Suprapubic skin (tissue), 4 donors: ENCODE results near the gene MET. TPM values are rescaled to one million over a fixed set of nuclear protein-coding genes. Genes with fewer than 3 reads are reported as not detected.

ENCODE experiments used
- DNase-seq, 2 donors: peaks; one replicate each; pipeline ENCODE4 v3.0.0-alpha.2; 2019; ENCODE audit warnings: low spot score in 2 of 2
- H3K27ac ChIP-seq: fragments of 200-600 bp; sonication (generic); one replicate; pipeline ENCODE4 v1.5.1; 2019
- H3K27me3 ChIP-seq: fragments of 200-600 bp; sonication (generic); one replicate; pipeline ENCODE4 v1.5.1; 2019
- H3K36me3 ChIP-seq: fragments of 200-600 bp; sonication (generic); one replicate; pipeline ENCODE4 v1.5.1; 2019
- H3K4me1 ChIP-seq: fragments of 200-600 bp; sonication (generic); one replicate; pipeline ENCODE4 v1.5.1; 2019
- H3K4me3 ChIP-seq: fragments of 200-600 bp; sonication (generic); one replicate; pipeline ENCODE4 v1.5.1; 2019; ENCODE audit warnings: mild to moderate bottlenecking
- H3K9me3 ChIP-seq: fragments of 200-600 bp; sonication (generic); one replicate; pipeline ENCODE4 v1.5.1; 2019
- EP300 ChIP-seq: sonication (generic); formaldehyde crosslinking; IDR thresholded peaks from one replicate; pipeline ENCODE4 v1.6.1; 2017; ENCODE audit warnings: antibody characterized with exemption
- POLR2A ChIP-seq, 2 donors: fragments of 450-650 bp; IDR thresholded peaks; one replicate each; pipeline ENCODE4 v1.6.1; 2017; ENCODE audit warnings: antibody characterized with exemption in 2 of 2, mild to moderate bottlenecking in 2 of 2, moderate library complexity in 2 of 2
- POLR2AphosphoS5 ChIP-seq, 3 donors: sonication (generic); formaldehyde crosslinking; IDR thresholded peaks; one replicate each; pipeline ENCODE4 v1.6.1; 2017; ENCODE audit warnings: antibody characterized with exemption in 3 of 3
- WGBS: methylation state at CpG from one replicate; pipeline ENCODE4 v1.1.5; 2018; 5-methylcytosine and 5-hydroxymethylcytosine counted together
- total RNA-seq, 4 donors: library from RNA; depleted of rRNA; stranded (reverse); fragments of >200 nt; gene quantifications; one replicate each; pipeline ENCODE4 v1.1.0, GENCODE V29; 2016
- TF ChIP-seq, protein P1 (sequence below), 2 donors: fragments of 200-600 bp in 1 of 2; fragments of 450-650 bp in 1 of 2; sonication (generic) in 1 of 2; IDR thresholded peaks; one replicate each; pipeline ENCODE4 v1.5.1; 2016 to 2019; ENCODE audit warnings: antibody characterized with exemption in 2 of 2, mild to moderate bottlenecking in 1 of 2, moderate library complexity in 1 of 2

MET gene
- total RNA-seq, 4 donors from 2014 or later, result 22.8 to 41.2 (median 32.0) TPM

DNA sequence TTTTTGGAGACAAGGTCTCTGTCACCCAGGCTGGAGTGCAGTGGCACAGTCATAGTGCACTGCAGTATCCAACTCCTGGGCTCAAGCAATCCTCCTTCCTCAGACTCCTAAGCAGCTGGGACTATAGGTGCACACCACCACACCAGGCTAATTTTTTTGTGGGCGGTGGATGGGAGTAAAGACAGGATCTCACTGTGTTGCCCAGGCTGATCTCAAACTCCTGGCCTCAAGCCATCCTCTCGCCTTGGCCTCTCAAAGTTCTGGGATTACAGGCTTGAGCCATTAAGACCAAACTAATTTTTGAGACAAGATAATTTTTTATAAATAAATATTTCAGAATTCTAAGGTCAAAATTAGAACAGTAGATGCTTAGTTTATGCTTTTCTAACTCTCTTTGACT lies 109.6 kb downstream of the MET start:
- no peak for DNase-seq
- peaks cover 8% of the 10 kb centered on the region for H3K36me3 ChIP-seq
- WGBS, result 86% methylated on average over 2 of the region's 2 CpGs
- H3K27ac ChIP-seq, result peak overlapping the region; percentile 5
- TF ChIP-seq POLR2A (IDR thresholded peaks at IDR 0.05) (no peak), POLR2AphosphoS5 (IDR thresholded peaks at IDR 0.05) (no peak), EP300 (no peak)
- TF ChIP-seq, protein P1, sequence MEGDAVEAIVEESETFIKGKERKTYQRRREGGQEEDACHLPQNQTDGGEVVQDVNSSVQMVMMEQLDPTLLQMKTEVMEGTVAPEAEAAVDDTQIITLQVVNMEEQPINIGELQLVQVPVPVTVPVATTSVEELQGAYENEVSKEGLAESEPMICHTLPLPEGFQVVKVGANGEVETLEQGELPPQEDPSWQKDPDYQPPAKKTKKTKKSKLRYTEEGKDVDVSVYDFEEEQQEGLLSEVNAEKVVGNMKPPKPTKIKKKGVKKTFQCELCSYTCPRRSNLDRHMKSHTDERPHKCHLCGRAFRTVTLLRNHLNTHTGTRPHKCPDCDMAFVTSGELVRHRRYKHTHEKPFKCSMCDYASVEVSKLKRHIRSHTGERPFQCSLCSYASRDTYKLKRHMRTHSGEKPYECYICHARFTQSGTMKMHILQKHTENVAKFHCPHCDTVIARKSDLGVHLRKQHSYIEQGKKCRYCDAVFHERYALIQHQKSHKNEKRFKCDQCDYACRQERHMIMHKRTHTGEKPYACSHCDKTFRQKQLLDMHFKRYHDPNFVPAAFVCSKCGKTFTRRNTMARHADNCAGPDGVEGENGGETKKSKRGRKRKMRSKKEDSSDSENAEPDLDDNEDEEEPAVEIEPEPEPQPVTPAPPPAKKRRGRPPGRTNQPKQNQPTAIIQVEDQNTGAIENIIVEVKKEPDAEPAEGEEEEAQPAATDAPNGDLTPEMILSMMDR (IDR thresholded peaks at IDR 0.05), result no peak
- H3K27me3 ChIP-seq, result no peaks in the 10 kb centered on the region
- H3K4me1 ChIP-seq, result peaks cover 41% of the 10 kb centered on the region
- H3K9me3 ChIP-seq, result no peaks in the 10 kb centered on the region
- no peak overlapping the region for H3K4me3 ChIP-seq

DNA sequence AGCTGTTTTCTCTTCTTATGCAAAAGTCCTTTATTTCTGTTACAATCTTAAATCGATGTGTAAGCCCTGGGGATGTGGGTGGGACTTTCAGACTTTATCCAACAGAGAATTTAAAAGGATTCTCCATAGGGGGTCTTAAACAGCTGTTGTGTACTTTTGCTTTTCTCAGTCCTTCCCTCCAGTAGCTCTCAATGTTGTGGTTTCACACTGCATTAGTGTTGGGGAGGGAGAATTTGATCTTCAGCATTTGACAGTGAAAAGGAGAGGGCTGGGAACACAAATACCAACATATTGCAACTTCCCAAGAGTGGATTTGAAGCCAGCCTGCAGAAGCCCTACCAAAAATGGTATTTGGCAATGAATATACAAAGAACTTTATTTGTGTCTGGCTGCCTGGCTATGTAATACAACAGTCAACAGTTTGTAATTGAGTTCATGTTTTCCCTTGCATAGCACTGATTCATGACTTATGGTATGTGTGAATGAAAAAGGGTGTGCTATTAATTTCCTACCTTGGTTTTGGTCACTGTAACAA lies 110.2 kb downstream of the MET start:
- Histone ChIP-seq H3K4me3 (no peak overlapping the region), H3K36me3 (peaks cover 8% of the 10 kb centered on the region), H3K4me1 (peaks cover 39% of the 10 kb centered on the region), H3K9me3 (no peaks in the 10 kb centered on the region), H3K27ac (no peak overlapping the region), H3K27me3 (no peaks in the 10 kb centered on the region)
- DNase-seq, result no peak
- TF ChIP-seq, protein P1 (IDR thresholded peaks at IDR 0.05), result no peak
- TF ChIP-seq POLR2AphosphoS5 (IDR thresholded peaks at IDR 0.05), result no peak
- no peak for TF ChIP-seq POLR2A (IDR thresholded peaks at IDR 0.05)
- no peak for TF ChIP-seq EP300
- 16% methylated on average over 1 of the region's 1 CpG for WGBS

DNA sequence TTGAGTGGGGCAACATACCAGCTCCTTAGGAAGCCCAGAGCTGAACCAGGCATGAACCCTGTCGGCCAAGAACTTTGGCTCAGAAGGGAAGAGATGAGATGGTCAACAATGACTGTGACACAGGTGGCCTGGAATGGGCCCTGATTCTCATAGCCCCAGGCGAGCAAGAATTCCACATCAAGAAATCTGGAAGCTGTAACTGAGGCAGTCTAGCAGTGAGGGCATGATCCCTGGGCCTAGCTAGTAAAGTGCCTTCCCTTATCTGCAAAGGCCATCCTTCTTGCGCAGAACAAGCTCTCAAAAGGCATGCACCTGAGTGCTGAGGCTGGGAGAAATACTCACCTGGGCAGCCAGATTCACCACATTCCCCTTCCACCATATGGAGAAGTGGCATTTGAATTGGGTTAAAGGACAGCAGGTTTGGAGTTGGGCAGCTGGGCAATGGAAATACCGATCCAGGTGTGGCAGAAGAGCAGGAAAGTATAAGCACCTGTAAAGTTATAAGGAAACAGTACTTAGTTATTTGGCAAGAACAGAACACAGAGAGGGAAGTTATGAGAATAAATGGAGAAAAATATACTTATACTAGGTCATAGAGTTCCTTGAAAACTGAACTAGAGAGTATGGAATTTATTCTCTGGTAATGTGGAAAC lies 111.8 kb downstream of the MET start:
- H3K27me3 ChIP-seq, result no peaks in the 10 kb centered on the region
- 91% methylated on average over 4 of the region's 4 CpGs for WGBS
- TF ChIP-seq EP300, result no peak
- TF ChIP-seq, protein P1 (IDR thresholded peaks at IDR 0.05), result no peak

DNA sequence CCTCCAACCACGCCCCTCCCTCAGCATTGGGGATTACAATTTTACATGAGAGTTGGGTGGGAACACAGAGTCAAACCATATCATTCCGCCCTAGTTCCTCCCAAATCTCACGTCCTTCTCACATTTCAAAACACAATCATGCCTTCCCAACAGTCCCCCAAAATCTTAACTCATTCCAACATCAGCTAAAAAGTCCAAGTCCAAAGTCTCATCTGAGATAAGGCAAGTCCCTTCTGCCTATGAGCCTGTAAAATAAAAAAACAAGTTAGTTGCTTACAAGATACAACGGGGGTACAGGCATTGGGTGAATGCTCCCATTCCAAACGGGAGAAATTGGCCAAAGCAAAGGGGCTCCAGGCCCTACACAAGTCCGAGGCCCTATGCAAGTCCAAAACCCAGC lies 112.7 kb downstream of the MET start:
- H3K36me3 ChIP-seq, result peaks cover 8% of the 10 kb centered on the region
- H3K27ac ChIP-seq, result no peak overlapping the region
- peaks cover 29% of the 10 kb centered on the region for H3K4me1 ChIP-seq
- DNase-seq, result no peak
- WGBS, result 95% methylated on average over 6 of the region's 6 CpGs
- no peaks in the 10 kb centered on the region for H3K9me3 ChIP-seq
- H3K4me3 ChIP-seq, result no peak overlapping the region
- TF ChIP-seq, protein P1 (IDR thresholded peaks at IDR 0.05), result no peak
- TF ChIP-seq POLR2A (IDR thresholded peaks at IDR 0.05) (no peak), POLR2AphosphoS5 (IDR thresholded peaks at IDR 0.05) (no peak), EP300 (no peak)
- no peaks in the 10 kb centered on the region for H3K27me3 ChIP-seq

More for the DNA sequence above, 111.8 kb downstream of the MET start:
- peaks cover 8% of the 10 kb centered on the region for H3K36me3 ChIP-seq
- no peak for DNase-seq
- peaks cover 29% of the 10 kb centered on the region for H3K4me1 ChIP-seq
- H3K9me3 ChIP-seq, result no peaks in the 10 kb centered on the region
- no peak overlapping the region for H3K27ac ChIP-seq
- H3K4me3 ChIP-seq, result no peak overlapping the region

DNA sequence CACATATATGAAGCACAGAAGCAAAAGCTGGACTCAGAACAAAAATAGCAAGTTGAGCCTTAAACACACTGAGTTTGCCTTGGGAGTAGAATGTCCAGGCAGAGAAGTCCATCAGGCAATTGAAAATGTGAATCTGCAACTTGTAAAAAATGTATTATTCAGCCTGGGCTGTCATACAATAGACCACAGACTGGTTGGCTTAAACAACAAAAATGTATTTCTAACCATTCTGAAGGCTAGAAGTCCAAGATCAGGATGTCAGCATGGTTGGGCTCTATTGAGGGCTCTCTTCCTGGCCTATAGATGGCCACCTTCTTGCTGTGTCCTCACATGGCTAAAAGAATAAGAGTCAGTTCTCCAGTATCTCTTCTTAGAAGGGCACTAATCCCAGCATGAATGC lies 113.8 kb downstream of the MET start:
- no peaks in the 10 kb centered on the region for H3K27me3 ChIP-seq
- no peak for DNase-seq
- peaks cover 21% of the 10 kb centered on the region for H3K4me1 ChIP-seq
- no peak overlapping the region for H3K27ac ChIP-seq
- peaks cover 8% of the 10 kb centered on the region for H3K36me3 ChIP-seq
- H3K9me3 ChIP-seq, result no peaks in the 10 kb centered on the region
- TF ChIP-seq, protein P1 (IDR thresholded peaks at IDR 0.05), result no peak
- TF ChIP-seq EP300 (no peak), POLR2A (IDR thresholded peaks at IDR 0.05) (no peak), POLR2AphosphoS5 (IDR thresholded peaks at IDR 0.05) (no peak)
- no peak overlapping the region for H3K4me3 ChIP-seq
